K562 treated with DMSO at 1 percent for 24 hours (cell line): Measurements from ENCODE around the gene GNAQ. TPM values are rescaled to one million over a fixed set of nuclear protein-coding genes. Genes with fewer than 3 reads are reported as not detected.

ENCODE experiments used
- total RNA-seq: library from RNA; unstranded; fragments of 300-600 nt; gene quantifications from 2 replicates; pipeline ENCODE4 v1.2.3, GENCODE V29; 2022; ENCODE audit warnings: low read depth; ENCODE audit not compliant: insufficient read depth

The GNAQ gene
- 4.4 and 4.7 TPM in 2 replicates for total RNA-seq

GRCh38 chr9:78031444-78031892, at the start of gene GNAQ:
TSS of gene GNAQ (minus strand) at chr9:78031811. CDS start at chr9:78031235, 576 bp downstream.

Other genes with a start within 250 kb of the GNAQ start
- 10.8 and 13.7 TPM in 2 replicates for gene CEP78, start 204.3 kb upstream of the GNAQ start, total RNA-seq